HG02943 (cell line): Measurements from ENCODE around the gene LTBR.

ENCODE experiments used
- ATAC-seq: cut with Tn5 transposase; IDR thresholded peaks from one replicate; pipeline ENCODE4 v1.9.1; 2021; ENCODE audit warnings: mild to moderate bottlenecking, low read depth, moderate library complexity; ENCODE audit not compliant: unreplicated experiment

Gene LTBR

DNA sequence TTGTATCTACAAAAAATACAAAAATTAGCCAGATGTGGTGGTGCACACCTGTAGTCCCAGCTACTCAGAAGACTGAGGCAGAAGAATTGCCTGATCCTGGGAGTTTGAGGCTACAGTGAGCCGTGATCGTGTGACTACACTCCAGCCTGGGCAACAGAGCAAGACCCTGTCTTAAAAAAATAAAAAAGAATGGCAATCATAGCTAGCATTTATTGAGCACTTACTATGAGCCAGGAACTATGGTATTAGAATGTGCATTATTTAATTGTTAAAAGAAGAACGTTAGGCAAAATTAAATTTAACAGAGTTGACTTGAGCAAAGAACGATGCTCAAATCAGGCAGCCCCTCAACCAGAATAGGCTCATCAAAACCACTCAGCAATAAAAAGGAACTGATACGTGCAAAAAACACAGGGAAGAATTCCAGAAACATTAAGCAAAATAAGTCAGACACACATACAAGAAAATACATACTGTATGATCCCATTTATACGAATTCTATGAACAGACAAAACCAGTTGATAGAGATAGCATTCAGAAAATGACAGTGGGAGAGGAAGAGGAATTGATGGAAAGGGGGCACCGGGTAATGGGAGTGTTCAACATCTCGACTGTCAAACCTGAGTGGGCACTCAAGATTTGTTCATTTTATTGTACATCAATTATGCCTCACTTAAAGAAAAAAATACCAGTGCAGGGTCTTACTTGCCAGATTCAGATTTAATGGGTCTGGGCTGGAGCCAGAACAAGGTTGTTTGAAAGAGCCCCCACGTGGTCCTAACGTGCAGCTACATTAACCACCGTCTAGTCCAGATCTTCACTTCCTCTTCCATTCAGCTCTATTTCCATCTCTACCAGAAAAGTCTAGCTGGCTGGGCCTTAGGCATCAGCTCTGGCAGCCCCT is 16.6 kb upstream of the LTBR start:
- ATAC-seq = no peak

DNA sequence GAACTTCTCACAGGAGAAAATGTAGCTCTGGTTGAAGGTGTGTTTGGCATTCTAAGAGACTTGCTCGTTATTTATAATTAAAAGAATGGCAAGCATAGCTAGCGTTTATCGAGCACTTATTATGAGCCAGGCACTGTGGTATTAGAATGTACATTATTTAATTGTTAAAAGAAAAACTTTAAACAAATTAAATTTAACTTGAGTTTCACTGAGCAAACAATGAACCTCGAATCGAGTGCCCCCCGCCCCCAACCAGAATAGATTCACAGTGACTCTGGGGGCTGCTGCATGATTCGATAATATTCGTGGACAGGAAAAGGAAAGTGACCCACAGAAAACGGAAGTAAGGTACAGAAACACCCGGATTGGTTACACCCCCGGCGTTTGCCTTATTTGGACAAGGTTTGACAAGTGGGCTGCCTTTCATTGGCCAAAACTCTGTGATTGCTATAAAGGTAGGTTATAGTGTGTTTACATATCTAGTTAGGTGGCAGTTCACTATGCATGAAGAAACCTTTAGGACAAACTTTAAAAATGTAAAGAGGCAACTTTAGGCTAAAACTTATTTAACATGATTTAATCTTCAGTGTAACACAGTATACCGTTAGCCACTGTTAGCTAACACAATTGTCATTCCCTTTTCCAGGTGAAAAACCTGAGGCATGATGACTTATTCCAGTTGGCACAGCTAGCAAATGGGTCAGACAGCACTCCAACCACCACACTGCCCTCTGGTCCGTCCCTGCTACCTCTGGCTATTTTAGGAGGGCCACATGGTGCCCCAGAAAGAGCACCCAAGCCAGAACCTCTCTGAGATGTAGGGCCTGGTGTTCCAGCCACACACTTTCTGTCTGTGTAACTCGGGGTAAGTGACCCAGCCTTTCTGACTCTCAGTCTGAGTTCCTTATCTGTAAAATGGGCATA is 15.7 kb upstream of the LTBR start:
- ATAC-seq = no peak

DNA sequence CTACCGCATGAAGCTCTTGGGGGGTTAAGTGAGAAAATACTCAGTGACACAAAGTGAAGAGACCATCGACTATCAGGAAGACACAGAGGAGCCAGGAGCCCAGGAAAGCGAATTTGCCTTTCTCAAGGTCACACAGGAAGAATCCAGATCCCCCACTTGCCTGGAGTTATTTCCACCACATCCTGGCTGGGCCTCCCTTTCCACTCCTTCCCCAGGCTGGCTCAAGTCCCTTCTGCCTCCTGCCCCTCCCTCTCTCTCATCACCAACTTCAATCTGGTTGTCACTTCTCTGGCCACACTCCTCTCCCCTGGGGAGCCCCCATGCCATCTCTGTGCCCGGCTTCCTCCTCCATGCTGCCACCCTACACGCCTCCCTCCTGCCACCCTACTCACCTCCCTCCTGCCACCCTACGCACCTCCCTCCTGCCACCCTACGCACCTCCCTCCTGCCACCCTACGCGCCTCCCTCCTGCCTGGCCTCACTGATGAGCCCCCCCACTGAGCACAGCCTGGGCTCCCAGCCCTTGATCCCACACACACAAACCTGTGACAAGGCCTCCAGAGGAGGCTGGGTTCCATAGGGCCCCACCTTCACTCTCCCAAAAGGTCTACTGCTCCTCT is 14.9 kb upstream of the LTBR start:
- ATAC-seq = no peak

DNA sequence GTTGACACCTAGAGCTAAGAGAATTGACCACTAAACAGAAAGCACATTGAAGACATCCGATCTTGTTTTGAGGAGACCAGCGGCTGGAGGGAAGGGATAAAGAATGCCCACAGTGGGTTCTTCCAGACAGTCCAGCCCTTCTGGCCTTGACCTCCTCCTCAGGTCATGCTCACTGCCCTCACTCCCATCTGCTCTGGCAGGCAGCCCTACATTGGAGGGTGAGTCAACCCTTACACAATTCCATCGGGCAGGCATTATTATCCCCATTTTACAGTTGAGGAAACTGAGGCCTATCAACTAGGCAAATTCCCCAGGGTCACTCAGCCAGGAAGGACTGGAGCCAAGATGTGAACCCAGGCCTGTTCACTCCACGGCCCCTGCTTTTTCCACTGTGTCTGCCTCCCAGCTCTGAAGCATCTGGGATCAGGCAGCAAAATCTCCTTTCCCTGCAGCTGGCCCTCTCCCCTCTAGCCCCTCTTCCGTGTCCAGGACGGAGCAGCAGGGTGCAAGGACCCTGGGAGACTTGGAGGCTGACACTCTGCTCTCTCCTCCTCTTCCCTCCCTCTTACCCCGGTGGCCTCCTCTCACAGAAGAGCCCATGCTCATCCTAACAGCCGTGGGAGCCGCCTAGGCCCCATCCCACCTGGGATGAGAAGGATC is 13.9 kb upstream of the LTBR start:
- ATAC-seq = no peak

DNA sequence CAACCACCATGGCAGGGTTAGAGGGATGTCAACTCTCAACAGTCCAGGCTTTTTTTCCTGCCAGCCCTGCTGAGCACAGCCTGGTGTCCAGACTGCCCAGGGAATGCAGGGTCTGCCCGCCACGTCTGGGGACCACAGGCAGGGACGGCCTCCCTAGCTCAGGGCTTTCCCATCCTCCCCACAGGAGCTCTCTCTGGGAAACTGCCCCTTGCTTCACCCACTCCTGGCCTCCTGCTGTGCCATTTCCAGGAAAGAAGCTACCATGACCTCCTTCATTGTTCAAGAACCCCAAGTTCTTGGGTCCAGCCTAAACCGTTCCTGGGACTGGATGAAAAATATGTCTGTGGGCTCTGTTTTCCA is 13.4 kb upstream of the LTBR start:
- ATAC-seq = no peak

DNA sequence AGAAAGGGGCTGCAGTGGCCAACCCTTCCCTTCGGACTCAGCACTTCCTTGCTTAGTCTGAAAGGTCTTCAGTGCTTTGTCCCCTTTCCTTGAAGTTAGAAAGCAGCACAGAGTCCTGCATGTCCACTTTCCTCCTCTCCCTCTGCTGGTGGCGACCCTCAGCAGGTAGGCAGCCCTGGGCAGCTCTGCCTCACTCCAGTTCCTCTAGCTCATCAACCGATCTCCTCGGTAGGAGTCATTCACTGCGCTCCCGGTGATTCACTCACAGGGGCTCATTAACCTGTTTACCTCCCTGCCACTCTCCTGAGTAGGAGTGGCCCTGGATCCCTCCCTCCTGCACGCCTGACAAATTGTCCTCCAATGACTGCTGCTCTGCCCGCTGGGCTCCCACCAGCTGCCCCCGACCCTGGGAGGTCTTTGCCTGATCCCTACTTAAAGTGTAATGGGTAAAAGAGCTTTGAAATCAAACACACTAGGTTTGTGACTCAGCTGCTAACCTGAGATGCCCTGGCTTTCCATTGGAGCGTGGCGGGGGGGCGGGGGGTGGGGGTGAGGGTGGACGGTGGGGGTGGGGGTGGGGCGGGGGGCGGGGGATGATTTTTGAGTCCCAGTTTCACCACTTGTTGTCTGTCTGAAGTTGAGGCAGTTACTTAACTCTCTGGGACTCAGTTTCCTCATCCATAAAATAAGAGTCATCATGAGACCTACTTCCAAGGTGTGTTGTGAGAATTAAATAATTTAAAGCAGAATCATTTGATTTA is 12.8 kb upstream of the LTBR start:
- ATAC-seq = no peak

DNA sequence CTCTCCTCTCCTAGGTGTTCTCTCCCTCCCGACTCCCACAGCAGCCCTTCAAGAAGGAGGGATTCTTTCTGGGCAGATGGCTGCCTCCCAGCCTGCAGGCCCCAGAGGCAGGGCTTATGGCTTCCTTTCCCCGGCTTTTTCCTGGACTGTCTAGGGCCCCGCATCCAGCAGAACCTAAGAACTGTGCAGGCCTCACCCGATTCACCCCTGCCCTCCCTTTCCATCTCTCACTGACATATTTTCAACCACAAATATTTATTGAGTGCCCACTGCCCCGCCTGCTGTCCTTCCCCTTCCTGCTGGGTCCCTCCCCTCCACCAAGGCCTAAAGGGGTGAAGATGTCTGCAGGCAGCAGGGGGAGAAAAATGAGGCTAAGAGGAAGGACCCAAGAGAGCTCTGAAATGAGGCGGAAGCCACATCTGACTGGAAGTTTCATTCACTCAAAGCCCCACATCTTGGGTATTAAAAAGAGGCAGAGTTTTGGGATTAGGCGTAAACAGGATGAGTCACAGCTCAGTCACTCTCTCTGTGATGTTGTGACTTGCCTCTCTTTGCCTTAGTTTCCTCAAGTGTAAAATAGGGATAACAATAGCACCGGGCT is 11.5 kb upstream of the LTBR start:
- no peak for ATAC-seq

DNA sequence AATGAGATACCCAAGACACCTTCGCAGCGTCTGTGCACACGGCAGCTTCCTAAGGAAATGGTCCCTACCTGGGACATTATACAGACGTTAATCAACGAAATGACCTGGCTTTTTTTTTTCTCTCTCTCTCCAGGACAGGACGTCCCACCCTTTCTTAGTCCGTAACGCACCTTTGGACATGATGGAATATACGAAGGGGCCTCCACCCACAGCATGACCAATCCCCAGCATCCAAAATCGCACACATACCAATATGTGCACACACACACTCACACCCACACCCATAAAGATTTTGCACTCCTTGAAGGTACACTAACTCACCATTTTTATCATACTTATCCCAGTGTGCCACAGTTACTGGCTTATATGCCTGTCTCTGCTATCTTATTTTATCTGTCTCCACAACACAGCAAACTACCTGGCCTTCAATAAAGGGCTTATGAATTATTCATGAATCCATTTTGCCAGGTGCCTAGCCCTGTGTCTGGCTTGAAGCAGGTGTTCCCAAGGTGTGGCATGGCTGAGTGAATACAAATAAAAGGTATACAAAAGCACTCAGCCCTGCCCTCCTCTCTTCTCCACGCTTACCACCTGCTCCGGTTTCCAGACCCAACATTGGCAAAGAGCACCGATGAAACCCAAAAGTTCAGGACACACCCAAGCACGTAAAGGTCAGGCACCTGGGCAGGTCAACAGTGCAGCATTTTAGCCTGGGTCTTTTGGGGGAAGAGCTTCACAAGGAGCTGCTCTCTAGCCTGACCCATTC is 10.8 kb upstream of the LTBR start:
- ATAC-seq = no peak

DNA sequence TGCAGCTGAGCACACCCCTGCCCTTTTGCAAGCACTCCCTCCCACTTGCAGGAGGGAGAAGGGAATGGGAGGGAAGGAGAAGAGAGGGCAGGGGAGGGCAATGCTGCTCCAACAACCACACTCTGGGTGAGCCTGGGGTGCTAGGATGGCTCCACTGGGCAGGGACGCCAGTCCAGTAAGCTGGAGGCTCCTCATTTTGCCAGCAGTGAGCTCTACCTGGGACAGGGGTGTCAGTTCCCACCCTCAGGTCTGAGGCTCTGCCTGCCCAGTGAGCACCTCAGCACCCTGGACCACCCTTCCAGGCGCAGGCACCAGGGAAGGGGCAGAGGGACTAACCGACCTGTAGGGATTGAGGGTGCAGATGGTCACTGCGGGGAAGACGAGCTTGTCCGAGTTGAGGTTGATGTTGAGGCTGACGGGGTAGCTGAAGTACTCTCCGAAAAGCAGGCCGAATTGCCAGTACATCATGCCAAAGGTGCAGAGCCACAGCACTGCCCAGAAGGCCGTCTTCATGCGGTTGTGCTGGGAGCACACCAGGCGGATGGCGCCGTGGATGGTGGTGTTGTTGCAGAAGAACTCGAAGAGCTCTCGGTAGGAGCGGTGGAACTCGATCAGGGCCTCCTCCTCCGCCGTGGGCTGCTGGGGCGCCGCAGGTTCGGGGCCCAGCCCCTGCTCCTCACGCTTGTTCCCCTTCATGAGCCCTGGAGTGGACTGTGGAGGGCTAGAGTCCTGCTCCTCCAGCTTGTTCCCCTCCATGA is 9.8 kb upstream of the LTBR start:
- ATAC-seq = no peak

DNA sequence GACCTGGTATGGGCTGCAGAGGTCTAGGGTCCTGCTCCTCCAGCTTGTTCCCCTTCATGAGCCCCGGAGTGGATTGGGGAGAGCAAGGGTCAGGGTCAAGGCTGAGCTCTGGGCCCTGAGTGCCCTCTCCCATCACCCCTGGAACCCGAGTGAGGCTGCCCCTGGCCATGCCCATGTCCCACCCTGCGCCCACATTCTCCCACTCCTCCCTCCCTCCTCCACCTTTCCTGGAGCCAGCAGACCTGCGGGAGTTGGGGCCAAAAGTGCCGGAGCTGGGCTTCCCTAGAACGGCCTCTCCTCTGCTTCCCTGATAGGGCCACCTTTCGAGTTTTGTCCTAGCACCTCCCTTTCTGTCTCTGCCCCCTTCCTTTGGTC is 9.2 kb upstream of the LTBR start:
- no peak for ATAC-seq

DNA sequence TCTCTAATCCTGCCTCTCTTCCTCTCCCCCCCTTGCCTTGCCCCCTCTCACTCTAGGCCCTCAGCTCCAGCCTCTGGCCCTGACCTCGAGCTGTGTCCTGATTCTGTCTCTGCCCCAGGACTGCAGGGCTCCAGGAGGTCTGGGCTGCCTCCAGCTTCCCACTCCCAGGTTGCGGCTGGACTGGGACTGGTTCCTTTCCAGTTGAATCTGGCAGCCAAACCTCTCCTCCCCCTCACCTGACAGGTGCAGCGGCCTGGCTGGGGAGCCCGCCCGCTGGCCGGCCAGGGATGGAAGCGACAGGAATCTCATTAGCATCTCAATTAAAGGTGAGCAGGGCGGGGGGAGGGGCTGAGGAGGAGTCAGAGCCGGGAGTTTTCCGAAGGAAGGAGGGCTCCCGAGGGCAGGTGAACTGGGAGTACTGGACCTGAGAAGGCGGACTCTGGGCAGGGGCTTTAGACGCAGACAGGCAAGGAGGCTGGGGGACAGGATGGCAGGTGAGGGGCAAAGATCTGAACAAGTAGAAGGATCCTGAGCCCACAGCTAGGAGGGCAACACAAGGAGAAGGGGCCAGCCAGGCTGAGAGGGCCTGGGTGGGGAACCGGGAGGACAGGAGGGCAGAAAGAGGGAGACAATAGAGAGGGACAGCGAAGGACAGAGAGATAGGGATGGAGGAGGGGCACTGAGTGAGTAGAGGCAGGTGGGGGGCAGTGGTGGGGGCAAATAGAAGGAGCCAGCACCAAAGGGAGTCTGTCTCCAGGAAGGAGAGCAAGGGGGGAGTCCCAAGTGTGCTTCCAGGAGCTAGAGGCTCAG is 8.5 kb upstream of the LTBR start, which contains the start of gene SCNN1A:
Gene SCNN1A (minus strand): TSS at position 295 of the 810 bp plus-strand sequence. CDS start 780 bp downstream, outside the sequence.
- no peak for ATAC-seq

DNA sequence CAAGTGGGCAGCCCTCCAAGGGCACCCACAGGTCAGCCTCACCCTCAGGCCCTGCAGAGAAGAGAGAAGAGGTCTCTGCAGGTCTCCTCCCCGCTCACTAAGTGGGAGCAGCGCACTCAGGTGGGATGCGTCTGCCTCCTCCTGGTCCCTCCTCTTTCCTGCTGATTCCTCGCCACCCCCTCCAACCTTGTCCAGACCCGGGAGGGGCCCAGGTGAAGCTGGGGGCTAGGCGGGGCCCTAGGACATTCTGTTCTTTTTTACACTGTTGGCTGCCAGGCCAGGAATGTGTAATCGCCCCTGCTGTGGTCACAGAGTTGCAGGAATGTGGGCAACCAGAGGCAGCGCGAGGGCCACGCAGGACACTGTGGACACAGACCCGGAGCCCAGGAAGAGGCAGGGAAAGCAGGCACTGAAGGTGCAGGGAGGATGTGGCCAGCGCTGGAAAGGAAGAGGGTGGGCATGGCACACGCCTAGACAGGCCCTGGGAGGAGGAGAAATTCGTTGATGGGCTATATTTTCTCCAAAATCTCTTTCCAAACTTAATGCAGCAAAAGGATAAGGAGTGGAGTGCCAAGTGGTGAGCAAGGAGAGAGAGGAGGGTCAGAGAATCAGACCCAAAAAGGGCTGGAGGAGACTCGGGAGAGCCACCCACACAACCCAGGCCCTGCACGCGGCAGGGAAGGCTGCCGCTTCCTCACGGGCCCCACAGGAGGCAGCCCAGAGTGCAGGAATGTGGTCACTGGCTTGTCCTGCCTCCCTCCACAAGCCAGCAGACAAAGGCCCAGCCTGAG is 7.7 kb upstream of the LTBR start:
- no peak for ATAC-seq

DNA sequence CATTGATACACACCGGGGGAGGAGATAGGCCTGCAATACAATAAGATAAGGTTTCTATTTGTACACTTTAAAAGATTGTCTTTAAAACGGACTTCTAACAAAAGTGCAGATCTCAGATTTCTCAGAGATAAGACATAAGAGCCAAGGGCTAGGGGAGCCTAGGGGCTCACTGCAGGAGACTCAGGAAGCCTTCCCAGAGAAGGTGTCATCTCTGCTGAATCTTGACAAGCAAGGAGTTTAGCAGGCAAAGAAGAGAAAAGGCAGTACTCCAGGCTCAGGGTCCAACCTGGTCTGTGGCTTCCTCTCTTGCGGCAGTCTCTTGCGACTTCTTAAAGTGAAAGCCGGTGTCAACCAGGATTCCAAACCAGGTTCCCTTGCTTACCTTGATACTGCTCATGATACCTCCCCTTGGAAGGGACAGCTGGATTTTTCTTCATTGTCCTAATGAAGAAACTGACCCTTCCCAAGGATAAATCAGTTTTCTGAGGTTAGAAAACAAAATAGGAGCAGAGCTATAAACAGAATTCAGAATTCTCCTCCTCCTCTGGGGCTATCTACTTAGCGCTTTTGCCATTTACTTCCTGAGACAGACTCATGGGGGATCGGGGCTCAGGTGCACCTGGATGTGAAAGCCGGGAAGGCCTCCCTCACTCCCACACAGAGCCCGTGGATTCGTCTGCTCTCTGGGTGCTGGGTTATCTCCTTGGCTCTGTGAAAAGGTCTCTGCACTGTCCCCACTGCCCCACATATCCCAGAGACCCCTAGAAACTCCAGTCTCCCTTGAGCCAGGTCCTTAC is 6.9 kb upstream of the LTBR start:
- no peak for ATAC-seq

DNA sequence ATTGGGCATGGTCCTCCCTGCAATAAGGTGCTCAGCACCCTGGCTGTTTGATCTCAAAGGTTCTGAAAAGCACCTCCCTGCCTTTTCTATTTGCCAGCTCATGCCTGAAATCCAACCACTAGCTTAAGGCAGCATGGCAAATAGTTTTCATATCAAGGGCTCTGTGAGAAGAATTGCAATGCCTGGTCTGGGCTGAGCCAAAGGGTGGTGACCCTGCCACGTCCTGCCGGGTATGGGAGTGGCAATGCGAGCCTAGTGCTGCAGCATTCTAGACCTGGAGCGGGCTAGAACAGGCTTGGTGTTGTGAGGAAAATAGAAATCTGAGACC is 6.3 kb upstream of the LTBR start:
- no peak for ATAC-seq

DNA sequence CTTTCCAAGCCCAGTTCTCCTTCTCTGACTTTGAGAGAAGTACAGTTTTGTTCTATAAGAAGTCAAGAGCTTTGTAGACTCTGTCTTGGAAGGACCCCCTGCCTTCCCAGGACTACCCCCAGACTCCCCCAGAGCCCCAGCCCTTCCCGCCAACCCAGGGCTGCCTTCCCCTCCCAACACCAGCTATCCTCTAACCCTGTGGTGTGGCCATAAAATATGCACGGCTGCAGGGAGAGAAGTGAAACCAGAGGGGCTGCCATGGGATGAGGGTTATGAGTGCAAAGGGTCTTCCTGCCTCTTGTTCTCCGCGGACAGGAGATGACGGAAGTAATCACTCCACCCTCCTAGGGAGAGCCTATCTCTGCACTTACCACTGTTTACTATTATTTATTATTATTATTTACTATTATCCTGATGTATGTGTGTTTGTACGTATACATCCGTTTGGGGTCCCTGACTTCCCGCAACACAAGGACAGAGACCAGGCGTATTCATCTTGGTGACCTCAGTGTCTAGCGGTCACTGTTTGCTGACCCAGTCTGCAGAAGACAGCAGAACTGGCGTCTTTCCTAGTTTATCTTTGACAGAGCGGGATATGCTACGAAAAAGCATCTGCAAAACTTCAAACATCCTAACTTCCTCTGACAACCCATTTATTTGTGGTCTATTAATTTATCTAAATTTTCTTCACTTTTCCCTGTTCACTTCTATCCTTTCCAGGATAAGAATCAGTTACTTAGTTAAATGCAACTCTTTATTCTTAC is 5.1 kb upstream of the LTBR start:
- ATAC-seq = no peak
